A549 (cell line): Measurements from ENCODE around the gene CDC6. TPM values are rescaled to one million over a fixed set of nuclear protein-coding genes. Genes with fewer than 3 reads are reported as not detected.
A peak's percentile ranks its signal among the peaks of the same experiment; 100 is the strongest.

Experiments used
- ATAC-seq, 2 experiments: fragments of 200-7000 bp in 1 of 2; fragments of >200 bp in 1 of 2; cut with Nextera tagmentation in 1 of 2; cut with Tn5 transposase in 1 of 2; 3 replicates each; pipeline versions ENCODE4 v1.8.0 to v1.9.1; 2018 to 2020; ENCODE audit warnings: mild to moderate bottlenecking in 1 of 2, moderate library complexity in 1 of 2
- CTCF ChIA-PET: fragments of 300-600 bp; sonication (Branson Sonifier 250); formaldehyde crosslinking; extraction: SDS; loops from one replicate; lab custom pipeline; 2021; ENCODE audit warnings: antibody characterized with exemption, inconsistent platforms; lab: Yijun Ruan, JAX
- POLR2A ChIA-PET: fragments of 350-600 bp; formaldehyde crosslinking; extraction: SDS; loops from one replicate; lab custom pipeline; 2021; ENCODE audit warnings: antibody characterized with exemption, inconsistent platforms; lab: Yijun Ruan, JAX
- DNase-seq, 2 experiments: peaks; one replicate each; pipeline versions ENCODE4 v3.0.0 to v3.0.0-alpha.2; 2011 to 2016; ENCODE audit warnings: low read depth in 1 of 2, low spot score in 1 of 2
- FAIRE-seq: peaks from 2 replicates; lab custom pipeline; 2011; peaks lifted over from hg19 to GRCh38; lab: Jason Lieb, UNC
- H3K27ac ChIP-seq, 2 experiments: fragments of >200 bp; sonication (Bioruptor Twin); formaldehyde crosslinking; 3 replicates each; pipeline ENCODE4 v1.5.1; 2016 to 2017
- H3K4me1 ChIP-seq: fragments of >200 bp; sonication (Bioruptor Twin); formaldehyde crosslinking; 3 replicates; pipeline ENCODE4 v1.6.1; 2016
- H3K4me2 ChIP-seq: fragments of >200 bp; sonication (Bioruptor Twin); formaldehyde crosslinking; 3 replicates; pipeline ENCODE4 v1.6.1; 2016
- H3K4me3 ChIP-seq: fragments of >200 bp; sonication (Bioruptor Twin); formaldehyde crosslinking; 3 replicates; pipeline ENCODE4 v1.5.1; 2016
- H3K9me3 ChIP-seq: fragments of >200 bp; sonication (Bioruptor Twin); formaldehyde crosslinking; 3 replicates; pipeline ENCODE4 v1.6.1; 2016
- BHLHE40 ChIP-seq: IDR thresholded peaks from 2 replicates; pipeline ENCODE4 v1.6.1; 2012; ENCODE audit warnings: low read depth, low read length, inconsistent platforms
- CBX8 ChIP-seq: fragments of 200-600 bp; sonication (generic); IDR thresholded peaks from 2 replicates; pipeline ENCODE4 v1.6.1; 2016
- CTCF ChIP-seq: fragments of >200 bp; sonication (Bioruptor Twin); formaldehyde crosslinking; IDR thresholded peaks from 3 replicates; pipeline ENCODE4 v1.5.1; 2016
- ELK1 ChIP-seq: fragments of 150-350 bp; IDR thresholded peaks from 2 replicates; pipeline ENCODE4 v1.6.1; 2014; ENCODE audit warnings: low read depth, mild to moderate bottlenecking, low read length
- FOSB ChIP-seq: fragments of 250-450 bp; sonication (Bioruptor Pico); IDR thresholded peaks from 2 replicates; pipeline ENCODE4 v1.5.0; 2020; ENCODE audit warnings: mild to moderate bottlenecking, moderate library complexity
- FOSL2 ChIP-seq, 2 experiments: fragments of 450-650 bp in 1 of 2; fragments of >200 bp in 1 of 2; sonication (Bioruptor Twin) in 1 of 2; formaldehyde crosslinking; IDR thresholded peaks; 2 replicates each; pipeline versions ENCODE4 v1.5.0 to v1.6.1; 2016 to 2020; ENCODE audit warnings: mild to moderate bottlenecking in 1 of 2, moderate library complexity in 1 of 2
- GATA3 ChIP-seq: IDR thresholded peaks from 2 replicates; pipeline ENCODE4 v1.6.1; 2012; ENCODE audit warnings: borderline replicate concordance
- HMGXB4 ChIP-seq: fragments of 250-450 bp; sonication (Bioruptor Pico); IDR thresholded peaks from 2 replicates; pipeline ENCODE4 v1.5.0; 2021; ENCODE audit warnings: mild to moderate bottlenecking, moderate library complexity, borderline replicate concordance
- HOXB13 ChIP-seq: fragments of 250-450 bp; sonication (Bioruptor Pico); IDR thresholded peaks from 2 replicates; pipeline ENCODE4 v1.5.0; 2020; ENCODE audit warnings: low read depth, mild to moderate bottlenecking, moderate library complexity
- MAX ChIP-seq: IDR thresholded peaks from 2 replicates; pipeline ENCODE4 v1.6.1; 2012
- MYC ChIP-seq: IDR thresholded peaks from 2 replicates; pipeline ENCODE4 v1.6.1; 2012; ENCODE audit warnings: mild to moderate bottlenecking, inconsistent platforms, low read length, improper control_type of control experiment, borderline replicate concordance
- NFE2L2 ChIP-seq: fragments of 150-350 bp; conservative IDR thresholded peaks from 2 replicates; pipeline ENCODE4 v1.6.1; 2014; ENCODE audit warnings: low read length
- NPAS2 ChIP-seq: fragments of 250-450 bp; sonication (Bioruptor Pico); IDR thresholded peaks from 2 replicates; pipeline ENCODE4 v1.8.0; 2022; ENCODE audit warnings: mild to moderate bottlenecking, moderate library complexity, borderline replicate concordance
- NR3C1 ChIP-seq: fragments of >200 bp; sonication (Bioruptor Twin); formaldehyde crosslinking; IDR thresholded peaks from 3 replicates; pipeline ENCODE4 v1.6.1; 2017
- PBX3 ChIP-seq: IDR thresholded peaks from 2 replicates; pipeline ENCODE4 v1.6.1; 2012
- RARB ChIP-seq: fragments of 250-450 bp; sonication (Bioruptor Pico); IDR thresholded peaks from 2 replicates; pipeline ENCODE4 v1.8.0; 2021; ENCODE audit warnings: mild to moderate bottlenecking, moderate library complexity
- REST ChIP-seq: fragments of 200-600 bp; sonication (generic); IDR thresholded peaks from 2 replicates; pipeline ENCODE4 v1.6.1; 2016; ENCODE audit warnings: antibody characterized with exemption, mild to moderate bottlenecking, moderate library complexity
- RNF2 ChIP-seq: fragments of 200-600 bp; sonication (generic); IDR thresholded peaks from 2 replicates; pipeline ENCODE4 v1.6.1; 2016; ENCODE audit warnings: low read depth, mild to moderate bottlenecking, antibody characterized with exemption, moderate library complexity, borderline replicate concordance
- SREBF2 ChIP-seq: fragments of 450-650 bp; IDR thresholded peaks from 2 replicates; pipeline ENCODE4 v1.6.1; 2014; ENCODE audit warnings: mild to moderate bottlenecking, moderate library complexity
- TFCP2L1 ChIP-seq: fragments of 250-450 bp; sonication (Bioruptor Pico); IDR thresholded peaks from 2 replicates; pipeline ENCODE4 v1.5.0; 2021; ENCODE audit warnings: mild to moderate bottlenecking
- ZC3H11A ChIP-seq: fragments of 450-650 bp; IDR thresholded peaks from 2 replicates; pipeline ENCODE4 v1.6.1; 2014; ENCODE audit warnings: antibody characterized with exemption, mild to moderate bottlenecking
- ZNF302 ChIP-seq: fragments of 250-450 bp; sonication (Bioruptor Pico); IDR thresholded peaks from 2 replicates; pipeline ENCODE4 v1.9.0; 2021; ENCODE audit warnings: inconsistent platforms, mild to moderate bottlenecking, moderate library complexity
- ZSCAN20 ChIP-seq: fragments of 250-450 bp; sonication (Bioruptor Pico); IDR thresholded peaks from 2 replicates; pipeline ENCODE4 v1.8.0; 2022; ENCODE audit warnings: mild to moderate bottlenecking, moderate library complexity
- WGBS: methylation state at CpG from one replicate; pipeline ENCODE4 v1.1.6; 2017; ENCODE audit errors: missing lambda C conversion rate; 5-methylcytosine and 5-hydroxymethylcytosine counted together
- polyA minus RNA-seq: library from RNA; depleted of rRNA, polyadenylated mRNA; stranded (reverse); fragments of >200 nt; gene quantifications from 2 replicates; pipeline ENCODE4 v1.2.3, GENCODE V29; 2011; rRNA and poly(A)+ RNA removed
- polyA plus RNA-seq, 4 experiments: library from polyadenylated mRNA; depleted of rRNA in 3 of 4; stranded (reverse); fragments of >200 nt; fragmentation: RNase III in 1 of 4; extraction: RNeasy Plus Mini Kit Qiagen cat#74134 plus additional on column Dnase treatment in 1 of 4; gene quantifications; 2 replicates in 3 of 4; 3 replicates in 1 of 4; pipeline ENCODE4 v1.2.3, GENCODE V29; 2011 to 2017
- TF ChIP-seq, protein P1 (sequence below): fragments of >200 bp; sonication (Bioruptor Twin); formaldehyde crosslinking; IDR thresholded peaks from 2 replicates; pipeline ENCODE4 v1.6.1; 2016

CDC6 gene, protein sequence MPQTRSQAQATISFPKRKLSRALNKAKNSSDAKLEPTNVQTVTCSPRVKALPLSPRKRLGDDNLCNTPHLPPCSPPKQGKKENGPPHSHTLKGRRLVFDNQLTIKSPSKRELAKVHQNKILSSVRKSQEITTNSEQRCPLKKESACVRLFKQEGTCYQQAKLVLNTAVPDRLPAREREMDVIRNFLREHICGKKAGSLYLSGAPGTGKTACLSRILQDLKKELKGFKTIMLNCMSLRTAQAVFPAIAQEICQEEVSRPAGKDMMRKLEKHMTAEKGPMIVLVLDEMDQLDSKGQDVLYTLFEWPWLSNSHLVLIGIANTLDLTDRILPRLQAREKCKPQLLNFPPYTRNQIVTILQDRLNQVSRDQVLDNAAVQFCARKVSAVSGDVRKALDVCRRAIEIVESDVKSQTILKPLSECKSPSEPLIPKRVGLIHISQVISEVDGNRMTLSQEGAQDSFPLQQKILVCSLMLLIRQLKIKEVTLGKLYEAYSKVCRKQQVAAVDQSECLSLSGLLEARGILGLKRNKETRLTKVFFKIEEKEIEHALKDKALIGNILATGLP
- polyA plus RNA-seq (2011; rRNA removed) = 71.4 and 79.5 TPM in 2 replicates
- polyA plus RNA-seq (2012; cell fraction: cytosol; rRNA removed) = 41.7 and 44.4 TPM in 2 replicates
- polyA plus RNA-seq (2012; cell fraction: nucleus; rRNA removed) = 29.8 and 45.7 TPM in 2 replicates
- polyA plus RNA-seq (2017; fragmentation: RNase III; extraction: RNeasy Plus Mini Kit Qiagen cat#74134 plus additional on column Dnase treatment) = 66.6 to 67.5 TPM (median 67.0 TPM) in 3 replicates
- polyA minus RNA-seq = 27.0 and 28.3 TPM in 2 replicates

- CTCF ChIA-PET = interaction anchor here (0.6 to 50.4 kb wide), 10 partner anchors 16 to 328 kb away, joined by 3 to 2395 read pairs (median 6); partner anchors contain the start of genes GJD3, RARA and WIPF2
- Histone ChIP-seq H3K9me3 (no peaks in the 10 kb centered on the region), H3K4me1 (peaks cover 34% of the 10 kb centered on the region), H3K4me2 (peak within 1 kb of the TSS; percentile 75), H3K4me3 (peak within 1 kb of the TSS; percentile 72), H3K27ac (peak within 1 kb of the TSS; percentile 70 to 83)
- POLR2A ChIA-PET = interaction anchor here (0.7 to 1.1 kb wide), 5 partner anchors 18 to 1402 kb away, joined by 3 to 5 read pairs (median 4); no protein-coding TSS in a partner anchor
- 1% methylated on average over 47 of the region's 47 CpGs for WGBS
- ATAC-seq = peak; percentile 94 to 97
- DNase-seq = peak; percentile 99 to 100
- FAIRE-seq = peak; percentile 67
- TF ChIP-seq TFCP2L1 = peak; percentile 72; the same call in 1 of the 2 replicates
- TF ChIP-seq REST = peak; percentile 37; the same call in 1 of the 2 replicates
- no peak for TF ChIP-seq HMGXB4 (CRISPR knock-in tag)
- TF ChIP-seq, protein P1, sequence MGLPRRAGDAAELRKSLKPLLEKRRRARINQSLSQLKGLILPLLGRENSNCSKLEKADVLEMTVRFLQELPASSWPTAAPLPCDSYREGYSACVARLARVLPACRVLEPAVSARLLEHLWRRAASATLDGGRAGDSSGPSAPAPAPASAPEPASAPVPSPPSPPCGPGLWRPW = no peak
- no peak for TF ChIP-seq RNF2
- TF ChIP-seq PBX3 = no peak
- no peak for TF ChIP-seq SREBF2
- no peak for TF ChIP-seq NPAS2 (CRISPR knock-in tag)
- no peak for TF ChIP-seq ZNF302 (CRISPR knock-in tag)
- no peak for TF ChIP-seq HOXB13 (CRISPR knock-in tag)
- no peak for TF ChIP-seq BHLHE40
- 0 out of 2 replicates have a peak, but pooled peaks have one; percentile 8 for TF ChIP-seq NFE2L2
- TF ChIP-seq CBX8 = no peak
- no peak for TF ChIP-seq NR3C1
- no peak for TF ChIP-seq CTCF
- peak; percentile 5; the same call in 1 of the 2 replicates for TF ChIP-seq GATA3
- TF ChIP-seq RARB (CRISPR knock-in tag) = no peak
- no peak for TF ChIP-seq MYC
- TF ChIP-seq ZC3H11A = peak; percentile 18; the same call in 1 of the 2 replicates
- TF ChIP-seq ELK1 = no peak
- peak; percentile 90 for TF ChIP-seq MAX
- no peak for TF ChIP-seq ZSCAN20
- no peak for TF ChIP-seq FOSL2 (IDR thresholded peaks at IDR 0.05)
- TF ChIP-seq FOSL2 (CRISPR knock-in tag; IDR thresholded peaks at IDR 0.05) = no peak
- TF ChIP-seq FOSB = peak; percentile 53
Observed at GRCh38 chr17:40287494-40288369, at the start of gene CDC6. Gene CDC6, plus strand, starts transcription at chr17:40287879. Its CDS starts 1,542 bp downstream, at chr17:40289421.
